GM23248 (cell line): ENCODE data around the gene GARRE1.

Source experiments
- EZH2 ChIP-seq: fragments of 200-600 bp; sonication (generic); IDR thresholded peaks from 2 replicates; pipeline ENCODE4 v1.6.1; 2018; ENCODE audit warnings: antibody characterized with exemption, mild to moderate bottlenecking; ENCODE audit not compliant: insufficient read depth, poor library complexity, severe bottlenecking
- EZH2phosphoT487 ChIP-seq: fragments of 200-600 bp; sonication (generic); IDR thresholded peaks from 2 replicates; pipeline ENCODE4 v1.6.1; 2018; ENCODE audit warnings: antibody characterized with exemption, moderate library complexity, mild to moderate bottlenecking, low read depth; ENCODE audit not compliant: insufficient read depth

- TF ChIP-seq EZH2 (no peak), EZH2phosphoT487 (no peak)
Observed at GRCh38 chr19:34255546-34255945, 1.2 kb downstream of the GARRE1 start.
